ENCODE measurements around the gene NLRC5.

The NLRC5 gene

DNA sequence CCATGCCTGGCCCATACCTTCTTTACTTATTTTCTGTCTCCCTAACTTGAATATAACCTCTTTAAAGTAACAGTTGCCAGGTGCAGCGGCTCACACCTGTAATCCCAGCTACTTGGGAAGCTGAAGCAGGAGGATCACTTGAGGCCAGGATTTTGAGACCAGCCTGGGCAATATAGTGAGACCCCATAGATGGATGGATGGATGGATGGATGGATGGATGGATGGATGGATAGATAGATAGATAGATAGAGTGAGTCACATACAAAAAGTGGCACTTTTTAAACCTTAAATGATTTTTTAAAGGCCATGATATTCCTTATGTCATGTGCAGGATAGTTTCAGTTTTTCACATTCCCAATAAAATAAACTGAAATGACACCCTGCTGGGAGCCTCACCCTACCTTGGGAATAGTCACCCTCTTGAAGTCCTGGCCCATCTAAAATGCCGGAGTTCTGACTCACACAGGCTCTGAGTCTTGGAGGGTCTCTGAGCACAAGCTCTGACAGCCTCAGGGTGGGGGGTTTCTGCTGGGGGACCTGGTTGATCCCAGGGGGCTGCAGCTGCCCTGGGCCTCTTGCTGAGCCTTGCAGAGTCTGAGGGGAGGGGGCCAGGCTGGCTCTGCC lies 129.2 kb downstream of the NLRC5 start:
- ATAC-seq (replicated peaks; ENCODE audit: extremely low read depth, poor library complexity, severe bottlenecking) (no peak), DNase-seq (ENCODE audit: low spot score in 2 of 2) (no peak)
- Mint-ChIP-seq H3K36me3 (ENCODE audit: insufficient read depth) (peaks cover 3% of the 10 kb centered on the region), H3K4me1 (peaks cover 7% of the 10 kb centered on the region), H3K9me3 (no peaks in the 10 kb centered on the region), H3K4me3 (no peak overlapping the region), H3K27ac (ENCODE audit: low read depth) (no peak overlapping the region), H3K27me3 (no peaks in the 10 kb centered on the region)

- H3K27ac Mint-ChIP-seq (ENCODE audit: low read depth), result peak overlapping the region; percentile 93
- no peak for DNase-seq (ENCODE audit: low spot score in 2 of 2)
- H3K4me3 Mint-ChIP-seq, result peak overlapping the region; percentile 17
- H3K27me3 Mint-ChIP-seq, result no peaks in the 10 kb centered on the region
- H3K4me1 Mint-ChIP-seq, result peaks cover 51% of the 10 kb centered on the region
- no peaks in the 10 kb centered on the region for H3K9me3 Mint-ChIP-seq
- peaks cover 6% of the 10 kb centered on the region for H3K36me3 Mint-ChIP-seq (ENCODE audit: insufficient read depth)
- no peak for ATAC-seq (replicated peaks; ENCODE audit: extremely low read depth, poor library complexity, severe bottlenecking)
Measured at GRCh38 chr16:57123216-57123973, 134.0 kb downstream of the NLRC5 start.

- Mint-ChIP-seq H3K4me1 (peaks cover 58% of the 10 kb centered on the region), H3K27me3 (no peaks in the 10 kb centered on the region), H3K36me3 (ENCODE audit: insufficient read depth) (peaks cover 6% of the 10 kb centered on the region), H3K27ac (ENCODE audit: low read depth) (peak overlapping the region; percentile 93), H3K4me3 (peak overlapping the region; percentile 17), H3K9me3 (no peaks in the 10 kb centered on the region)
- DNase-seq (ENCODE audit: low spot score in 2 of 2) (no peak), ATAC-seq (replicated peaks; ENCODE audit: extremely low read depth, poor library complexity, severe bottlenecking) (no peak)
Measured at GRCh38 chr16:57123974-57124674, 134.8 kb downstream of the NLRC5 start.

GRCh38 chr16:57125376-57125775 lies 136.0 kb downstream of the NLRC5 start:
- H3K4me3 Mint-ChIP-seq, result no peak overlapping the region
- peaks cover 7% of the 10 kb centered on the region for H3K36me3 Mint-ChIP-seq (ENCODE audit: insufficient read depth)
- DNase-seq (ENCODE audit: low spot score in 2 of 2), result no peak
- H3K9me3 Mint-ChIP-seq, result no peaks in the 10 kb centered on the region
- peaks cover 71% of the 10 kb centered on the region for H3K4me1 Mint-ChIP-seq
- no peak for ATAC-seq (replicated peaks; ENCODE audit: extremely low read depth, poor library complexity, severe bottlenecking)
- peak overlapping the region; percentile 75 for H3K27ac Mint-ChIP-seq (ENCODE audit: low read depth)
- no peaks in the 10 kb centered on the region for H3K27me3 Mint-ChIP-seq

DNA sequence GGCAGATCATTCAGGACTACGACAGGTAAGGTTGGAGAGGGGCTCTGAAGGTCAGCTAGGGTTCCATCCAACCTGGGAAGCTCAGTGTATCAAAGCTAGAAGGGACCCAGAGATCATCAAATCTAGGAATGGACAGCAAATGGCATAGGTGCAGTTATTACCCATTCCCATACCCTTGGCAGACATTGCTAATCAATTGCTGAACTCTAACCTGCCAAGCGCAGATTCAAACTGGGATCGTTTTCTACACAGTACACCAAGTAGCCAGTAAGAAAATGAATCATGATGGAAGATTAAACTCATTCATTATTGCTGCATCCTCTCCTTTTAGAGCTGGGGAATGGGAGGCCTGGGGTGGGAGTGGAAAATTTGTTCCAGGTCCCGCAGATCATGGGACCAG lies 136.6 kb downstream of the NLRC5 start:
- no peak for DNase-seq (ENCODE audit: low spot score in 2 of 2)
- H3K4me1 Mint-ChIP-seq, result peaks cover 77% of the 10 kb centered on the region
- H3K27me3 Mint-ChIP-seq, result no peaks in the 10 kb centered on the region
- H3K27ac Mint-ChIP-seq (ENCODE audit: low read depth), result peak overlapping the region; percentile 96
- no peak for ATAC-seq (replicated peaks; ENCODE audit: extremely low read depth, poor library complexity, severe bottlenecking)
- H3K4me3 Mint-ChIP-seq, result peak overlapping the region; percentile 44
- H3K36me3 Mint-ChIP-seq (ENCODE audit: insufficient read depth), result peaks cover 4% of the 10 kb centered on the region
- H3K9me3 Mint-ChIP-seq, result no peaks in the 10 kb centered on the region

- ATAC-seq (replicated peaks; ENCODE audit: extremely low read depth, poor library complexity, severe bottlenecking) (no peak), DNase-seq (ENCODE audit: low spot score in 2 of 2) (no peak)
- Mint-ChIP-seq H3K9me3 (no peaks in the 10 kb centered on the region), H3K27me3 (no peaks in the 10 kb centered on the region), H3K27ac (ENCODE audit: low read depth) (peak overlapping the region; percentile 96), H3K4me3 (peak overlapping the region; percentile 44), H3K4me1 (peaks cover 81% of the 10 kb centered on the region), H3K36me3 (ENCODE audit: insufficient read depth) (peaks cover 4% of the 10 kb centered on the region)
Measured at GRCh38 chr16:57126411-57126810, 137.1 kb downstream of the NLRC5 start.

GRCh38 chr16:57127037-57127763 lies 137.8 kb downstream of the NLRC5 start:
- Mint-ChIP-seq H3K9me3 (no peaks in the 10 kb centered on the region), H3K4me3 (peak overlapping the region; percentile 44), H3K4me1 (peaks cover 89% of the 10 kb centered on the region), H3K27ac (ENCODE audit: low read depth) (peak overlapping the region; percentile 96), H3K36me3 (ENCODE audit: insufficient read depth) (peaks cover 7% of the 10 kb centered on the region), H3K27me3 (no peaks in the 10 kb centered on the region)
- ATAC-seq (replicated peaks; ENCODE audit: extremely low read depth, poor library complexity, severe bottlenecking), result no peak
- no peak for DNase-seq (ENCODE audit: low spot score in 2 of 2)

DNA sequence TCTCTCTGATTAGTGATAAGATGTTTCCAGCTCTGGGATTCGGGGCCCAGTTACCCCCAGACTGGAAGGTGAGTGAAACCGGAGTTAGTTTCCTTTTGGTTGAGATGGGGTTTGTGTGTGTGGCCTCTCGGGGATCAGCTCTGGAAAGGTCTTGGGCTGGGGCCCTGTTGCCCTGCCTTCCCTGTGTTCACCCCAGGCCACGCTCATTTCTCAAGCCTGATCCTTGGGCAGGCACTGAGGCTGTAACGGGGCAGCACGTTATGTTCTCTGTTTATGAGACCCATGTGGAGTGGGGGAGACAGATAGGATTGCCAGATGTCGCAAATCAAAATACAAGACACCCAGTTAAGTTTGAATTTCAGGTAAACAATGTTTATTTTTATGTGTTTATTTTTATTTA lies 138.5 kb downstream of the NLRC5 start:
- H3K4me3 Mint-ChIP-seq, result peak overlapping the region; percentile 25
- H3K9me3 Mint-ChIP-seq, result no peaks in the 10 kb centered on the region
- H3K36me3 Mint-ChIP-seq (ENCODE audit: insufficient read depth), result peaks cover 7% of the 10 kb centered on the region
- DNase-seq (ENCODE audit: low spot score in 2 of 2) (no peak), ATAC-seq (replicated peaks; ENCODE audit: extremely low read depth, poor library complexity, severe bottlenecking) (no peak)
- H3K27me3 Mint-ChIP-seq, result no peaks in the 10 kb centered on the region
- H3K27ac Mint-ChIP-seq (ENCODE audit: low read depth), result peak overlapping the region; percentile 96
- peaks cover 96% of the 10 kb centered on the region for H3K4me1 Mint-ChIP-seq

DNA sequence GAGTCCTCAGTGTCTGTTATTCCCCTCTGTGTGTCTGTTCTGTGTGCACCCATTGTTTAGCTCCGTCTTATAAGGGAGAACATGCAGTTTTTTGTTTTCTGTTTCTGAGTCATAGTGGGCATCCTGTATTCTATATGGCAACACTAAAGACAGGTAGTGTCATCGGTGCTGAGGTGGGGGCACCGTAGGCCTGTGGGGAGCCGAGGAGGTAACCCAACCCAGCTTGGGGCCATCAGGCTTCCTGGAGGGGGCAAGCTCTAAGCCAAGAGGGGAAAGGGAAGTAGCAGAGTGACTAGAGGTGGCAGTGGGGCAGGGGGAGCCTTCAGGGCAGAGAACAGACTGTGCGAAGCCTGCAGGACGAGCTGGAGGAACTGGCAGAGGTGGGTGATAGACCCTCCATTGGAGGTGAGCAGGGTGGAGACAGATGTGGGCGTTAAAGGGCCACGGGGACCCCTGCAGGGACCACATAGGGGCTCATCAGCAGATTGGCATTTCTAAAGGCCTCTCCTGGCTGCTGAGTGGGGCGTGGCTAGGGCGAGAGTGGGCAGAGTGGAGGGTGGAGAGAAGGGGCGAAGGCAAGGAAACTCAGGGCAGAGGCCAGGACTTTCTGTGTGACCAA lies 139.5 kb downstream of the NLRC5 start:
- Mint-ChIP-seq H3K36me3 (ENCODE audit: insufficient read depth) (peaks cover 7% of the 10 kb centered on the region), H3K27me3 (no peaks in the 10 kb centered on the region), H3K9me3 (no peaks in the 10 kb centered on the region), H3K27ac (ENCODE audit: low read depth) (peak overlapping the region; percentile 90), H3K4me3 (peak overlapping the region; percentile 80), H3K4me1 (peaks cover 95% of the 10 kb centered on the region)
- peak in 1 of 2 donors; percentile 63 for DNase-seq (ENCODE audit: low spot score in 2 of 2)
- ATAC-seq (replicated peaks; ENCODE audit: extremely low read depth, poor library complexity, severe bottlenecking), result peak; percentile 87

DNA sequence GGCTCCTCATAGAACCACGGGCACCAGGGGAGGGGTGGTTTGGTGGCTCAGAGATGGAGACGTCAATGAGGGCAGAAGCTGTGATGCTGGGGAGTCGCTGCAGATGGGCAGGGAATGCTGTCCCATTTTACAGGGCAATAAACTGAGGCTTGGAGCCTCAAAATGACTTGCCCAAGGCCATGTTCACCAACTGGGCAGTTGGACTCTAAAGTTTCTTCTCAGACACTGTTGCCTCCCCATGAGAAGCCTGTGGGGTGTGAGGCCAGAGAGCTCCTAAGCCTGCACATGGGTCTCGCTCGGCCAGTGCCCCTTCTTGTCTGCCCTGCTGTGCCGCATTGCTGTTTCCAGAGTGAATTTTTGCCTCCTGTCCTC lies 141.6 kb downstream of the NLRC5 start:
- H3K9me3 Mint-ChIP-seq, result no peaks in the 10 kb centered on the region
- ATAC-seq (replicated peaks; ENCODE audit: extremely low read depth, poor library complexity, severe bottlenecking) (no peak), DNase-seq (ENCODE audit: low spot score in 2 of 2) (no peak)
- peaks cover 10% of the 10 kb centered on the region for H3K36me3 Mint-ChIP-seq (ENCODE audit: insufficient read depth)
- peak overlapping the region; percentile 90 for H3K27ac Mint-ChIP-seq (ENCODE audit: low read depth)
- peak overlapping the region; percentile 80 for H3K4me3 Mint-ChIP-seq
- H3K27me3 Mint-ChIP-seq, result no peaks in the 10 kb centered on the region
- H3K4me1 Mint-ChIP-seq, result peaks cover 95% of the 10 kb centered on the region

DNA sequence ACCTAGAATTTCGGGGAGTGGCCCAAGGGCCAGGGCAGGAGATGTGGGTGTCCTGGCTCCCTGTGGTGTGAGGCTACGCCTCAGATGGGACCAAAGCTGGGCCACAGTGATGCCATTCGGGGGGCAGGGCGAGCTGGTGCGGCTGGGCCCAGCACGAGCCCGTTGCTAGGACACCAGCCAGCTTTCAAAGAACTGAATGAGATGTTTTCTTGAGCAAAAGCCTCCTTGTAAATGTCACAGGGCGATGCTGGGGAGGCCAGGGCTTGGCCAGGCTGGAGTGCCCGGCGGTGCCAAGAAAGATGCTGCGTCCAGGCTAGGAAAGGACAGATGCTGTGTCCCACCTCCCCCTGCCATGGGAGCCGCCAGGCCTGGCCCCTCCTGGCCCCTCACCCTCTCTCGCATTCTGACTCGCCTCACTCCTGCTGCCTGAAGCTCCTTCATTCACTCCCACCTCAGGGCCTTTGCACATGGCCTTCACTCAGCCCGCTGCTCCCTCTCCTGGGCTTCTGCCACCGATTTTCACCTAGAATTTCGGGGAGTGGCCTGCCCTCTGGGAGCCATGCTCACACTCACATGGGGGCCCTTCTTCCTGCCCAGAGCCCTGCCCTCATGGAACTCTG lies 142.1 kb downstream of the NLRC5 start:
- Mint-ChIP-seq H3K9me3 (no peaks in the 10 kb centered on the region), H3K4me1 (peaks cover 95% of the 10 kb centered on the region), H3K27me3 (no peaks in the 10 kb centered on the region), H3K36me3 (ENCODE audit: insufficient read depth) (peaks cover 10% of the 10 kb centered on the region), H3K27ac (ENCODE audit: low read depth) (peak overlapping the region; percentile 90), H3K4me3 (peak overlapping the region; percentile 80)
- ATAC-seq (replicated peaks; ENCODE audit: extremely low read depth, poor library complexity, severe bottlenecking), result no peak
- no peak for DNase-seq (ENCODE audit: low spot score in 2 of 2)

DNA sequence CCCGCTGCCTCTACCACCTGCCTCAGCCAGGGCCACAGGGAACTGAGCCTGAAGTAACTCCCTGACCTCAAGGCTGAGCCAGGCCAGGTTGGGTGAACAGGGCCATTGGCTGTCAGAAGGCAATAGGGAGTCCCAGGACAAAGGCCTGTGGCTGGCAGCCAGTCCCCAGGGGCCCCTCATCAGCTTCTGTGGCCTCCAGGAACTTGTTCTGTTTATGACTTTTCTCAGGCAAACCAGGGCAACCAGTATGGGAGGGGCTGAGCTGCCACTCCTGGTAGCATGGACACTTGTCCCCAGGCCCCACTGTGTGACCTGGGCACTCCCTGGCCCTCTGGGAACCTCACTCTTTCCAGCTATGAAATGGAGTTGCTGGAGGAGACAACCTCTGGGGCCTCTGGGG lies 143.1 kb downstream of the NLRC5 start:
- Mint-ChIP-seq H3K36me3 (ENCODE audit: insufficient read depth) (peaks cover 10% of the 10 kb centered on the region), H3K9me3 (no peaks in the 10 kb centered on the region), H3K27ac (ENCODE audit: low read depth) (peak overlapping the region; percentile 90), H3K4me1 (peaks cover 84% of the 10 kb centered on the region), H3K4me3 (peak overlapping the region; percentile 80), H3K27me3 (no peaks in the 10 kb centered on the region)
- DNase-seq (ENCODE audit: low spot score in 2 of 2) (no peak), ATAC-seq (replicated peaks; ENCODE audit: extremely low read depth, poor library complexity, severe bottlenecking) (no peak)
